ENCODE results near the gene NDUFB7.
"Not testable (repeated sequence)": the region's sequence is repeated elsewhere in the genome, so short reads cannot be mapped to it uniquely, and the experiment has no call there.

NDUFB7 gene

DNA sequence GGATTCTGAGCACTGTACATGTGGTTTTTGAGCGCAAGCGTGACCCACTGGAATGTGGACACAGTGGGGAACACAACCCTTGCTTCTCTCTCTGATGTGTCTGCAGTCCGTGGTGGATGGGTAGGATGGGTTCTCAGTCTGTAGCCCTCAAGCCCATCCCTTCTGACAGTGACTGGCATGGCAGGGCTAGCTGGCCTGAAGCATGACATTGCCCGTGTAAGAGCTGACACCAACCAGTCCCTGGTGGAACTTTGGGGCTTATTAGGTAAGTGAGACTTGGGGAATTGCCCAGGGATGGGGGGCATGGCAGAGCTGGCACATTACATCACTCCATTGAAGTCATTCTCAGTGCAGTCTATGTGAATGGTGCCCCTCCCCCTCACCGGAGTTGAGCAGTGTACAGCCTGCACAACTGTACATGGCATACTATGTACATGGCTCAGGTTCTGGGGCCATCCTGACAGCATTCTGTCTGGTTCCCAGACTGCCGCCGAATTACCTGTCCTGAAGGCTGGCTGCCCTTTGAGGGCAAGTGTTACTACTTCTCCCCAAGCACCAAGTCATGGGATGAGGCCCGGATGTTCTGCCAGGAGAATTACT lies 27.8 kb upstream of the NDUFB7 start:
- H3K9me3 ChIP-seq (ENCODE audit: control insufficient read depth in 2 of 2, low read length in 2 of 2), result peaks cover 0 to 2% of the 10 kb centered on the region in 2 donors
- H3K4me1 ChIP-seq (ENCODE audit: control insufficient read depth, insufficient read depth, low read length), result no peaks in the 10 kb centered on the region
- no peaks in the 10 kb centered on the region for H3K36me3 ChIP-seq (ENCODE audit: control insufficient read depth in 2 of 2, insufficient read depth in 2 of 2, low read length in 2 of 2)
- H3K9ac ChIP-seq (ENCODE audit: low read length in 2 of 2), result no peak overlapping the region
- H3K27me3 ChIP-seq (ENCODE audit: control insufficient read depth in 1 of 2, insufficient read depth in 2 of 2, low read length in 2 of 2), result no peaks in the 10 kb centered on the region
- H3K4me3 ChIP-seq (ENCODE audit: low read length in 2 of 2), result no peak overlapping the region
- H3K27ac ChIP-seq (ENCODE audit: low read length), result no peak overlapping the region

DNA sequence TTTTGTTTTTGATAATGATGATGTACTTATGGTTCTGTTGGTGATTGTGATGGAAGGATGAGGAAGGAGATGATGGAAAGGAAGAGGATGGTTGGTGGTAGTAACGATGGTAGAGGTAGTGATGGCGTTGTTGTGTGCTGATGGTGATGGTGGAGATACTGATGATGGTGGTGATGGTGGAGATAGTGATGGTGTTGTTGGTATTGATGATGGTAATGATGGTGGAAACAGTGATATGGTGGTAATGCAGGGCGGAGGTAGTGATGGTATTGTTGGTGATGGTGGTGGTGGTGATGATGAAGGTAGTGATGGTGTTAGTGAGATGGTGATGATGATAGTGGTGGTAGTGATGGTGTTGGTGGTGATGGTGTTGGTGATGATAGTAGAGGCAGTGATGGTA lies 23.7 kb upstream of the NDUFB7 start:
- Histone ChIP-seq H3K4me1 (ENCODE audit: control insufficient read depth, insufficient read depth, low read length) (no peaks in the 10 kb centered on the region), H3K9me3 (ENCODE audit: control insufficient read depth in 2 of 2, low read length in 2 of 2) (no peaks in the 10 kb centered on the region), H3K27me3 (ENCODE audit: control insufficient read depth in 1 of 2, insufficient read depth in 2 of 2, low read length in 2 of 2) (peaks cover 0 to 2% of the 10 kb centered on the region in 2 donors), H3K4me3 (ENCODE audit: low read length in 2 of 2) (no peak overlapping the region), H3K27ac (ENCODE audit: low read length) (no peak overlapping the region), H3K36me3 (ENCODE audit: control insufficient read depth in 2 of 2, insufficient read depth in 2 of 2, low read length in 2 of 2) (no peaks in the 10 kb centered on the region), H3K9ac (ENCODE audit: low read length in 2 of 2) (no peak overlapping the region)

DNA sequence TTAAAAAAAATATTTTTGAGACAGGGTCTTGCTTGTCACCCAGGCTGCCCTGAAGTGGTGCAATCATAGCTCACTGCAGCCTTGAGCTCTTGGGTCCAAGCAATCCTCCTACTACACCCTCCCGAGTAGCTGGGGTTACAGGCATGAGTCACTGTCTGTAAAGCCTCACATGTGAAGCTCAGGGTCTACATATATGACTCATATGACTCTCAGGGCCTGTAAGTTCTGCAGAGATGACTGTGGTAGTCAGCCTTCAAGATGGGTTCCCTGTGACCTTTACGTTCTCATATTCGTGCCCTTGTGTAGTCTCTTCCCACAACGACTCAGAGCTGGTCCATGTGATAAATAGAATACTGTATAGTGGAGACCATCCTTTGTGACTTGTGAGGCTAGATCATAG lies 17.6 kb upstream of the NDUFB7 start:
- not testable (repeated sequence) for H3K27ac ChIP-seq (ENCODE audit: low read length); H3K36me3 ChIP-seq (ENCODE audit: control insufficient read depth in 2 of 2, insufficient read depth in 2 of 2, low read length in 2 of 2); H3K4me1 ChIP-seq (ENCODE audit: control insufficient read depth, insufficient read depth, low read length); H3K9ac ChIP-seq (ENCODE audit: low read length in 2 of 2); H3K4me3 ChIP-seq (ENCODE audit: low read length in 2 of 2); H3K27me3 ChIP-seq (ENCODE audit: control insufficient read depth in 1 of 2, insufficient read depth in 2 of 2, low read length in 2 of 2); H3K9me3 ChIP-seq (ENCODE audit: control insufficient read depth in 2 of 2, low read length in 2 of 2)

DNA sequence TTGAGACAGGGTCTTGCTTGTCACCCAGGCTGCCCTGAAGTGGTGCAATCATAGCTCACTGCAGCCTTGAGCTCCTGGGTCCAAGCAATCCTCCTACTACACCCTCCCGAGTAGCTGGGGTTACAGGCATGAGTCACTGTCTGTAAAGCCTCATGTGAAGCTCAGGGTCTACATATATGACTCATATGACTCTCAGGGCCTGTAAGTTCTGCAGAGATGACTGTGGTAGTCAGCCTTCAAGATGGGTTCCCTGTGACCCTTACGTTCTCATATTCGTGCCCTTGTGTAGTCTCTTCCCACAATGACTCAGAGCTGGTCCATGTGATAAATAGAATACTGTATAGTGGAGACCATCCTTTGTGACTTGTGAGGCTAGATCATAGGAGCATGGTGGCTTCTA lies 13.3 kb upstream of the NDUFB7 start:
- H3K9ac ChIP-seq (ENCODE audit: low read length in 2 of 2); H3K4me1 ChIP-seq (ENCODE audit: control insufficient read depth, insufficient read depth, low read length); H3K27me3 ChIP-seq (ENCODE audit: control insufficient read depth in 1 of 2, insufficient read depth in 2 of 2, low read length in 2 of 2); H3K9me3 ChIP-seq (ENCODE audit: control insufficient read depth in 2 of 2, low read length in 2 of 2); H3K4me3 ChIP-seq (ENCODE audit: low read length in 2 of 2); H3K36me3 ChIP-seq (ENCODE audit: control insufficient read depth in 2 of 2, insufficient read depth in 2 of 2, low read length in 2 of 2); H3K27ac ChIP-seq (ENCODE audit: low read length): not testable (repeated sequence)

DNA sequence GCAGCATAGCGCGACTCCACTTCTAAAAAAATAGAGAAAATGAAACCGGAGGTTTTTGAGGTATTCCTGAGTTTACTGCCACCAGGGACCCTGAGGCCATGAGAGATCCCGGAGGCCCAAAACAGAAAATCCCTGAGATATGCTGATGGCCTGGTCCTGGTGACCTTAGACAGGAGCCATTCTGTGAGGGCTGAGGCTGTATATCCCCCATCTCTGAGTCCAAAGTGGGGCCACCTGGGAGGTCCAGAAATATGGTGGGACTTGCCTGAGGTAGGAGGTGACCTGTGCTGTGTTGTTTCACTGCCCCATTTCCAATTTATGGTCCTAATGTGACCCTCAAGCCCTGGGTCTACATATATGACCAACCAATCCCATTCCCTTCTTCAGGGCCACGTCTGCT lies 12.5 kb upstream of the NDUFB7 start:
- not testable (repeated sequence) for H3K4me1 ChIP-seq (ENCODE audit: control insufficient read depth, insufficient read depth, low read length); H3K36me3 ChIP-seq (ENCODE audit: control insufficient read depth in 2 of 2, insufficient read depth in 2 of 2, low read length in 2 of 2); H3K27me3 ChIP-seq (ENCODE audit: control insufficient read depth in 1 of 2, insufficient read depth in 2 of 2, low read length in 2 of 2); H3K9me3 ChIP-seq (ENCODE audit: control insufficient read depth in 2 of 2, low read length in 2 of 2); H3K27ac ChIP-seq (ENCODE audit: low read length); H3K9ac ChIP-seq (ENCODE audit: low read length in 2 of 2); H3K4me3 ChIP-seq (ENCODE audit: low read length in 2 of 2)

DNA sequence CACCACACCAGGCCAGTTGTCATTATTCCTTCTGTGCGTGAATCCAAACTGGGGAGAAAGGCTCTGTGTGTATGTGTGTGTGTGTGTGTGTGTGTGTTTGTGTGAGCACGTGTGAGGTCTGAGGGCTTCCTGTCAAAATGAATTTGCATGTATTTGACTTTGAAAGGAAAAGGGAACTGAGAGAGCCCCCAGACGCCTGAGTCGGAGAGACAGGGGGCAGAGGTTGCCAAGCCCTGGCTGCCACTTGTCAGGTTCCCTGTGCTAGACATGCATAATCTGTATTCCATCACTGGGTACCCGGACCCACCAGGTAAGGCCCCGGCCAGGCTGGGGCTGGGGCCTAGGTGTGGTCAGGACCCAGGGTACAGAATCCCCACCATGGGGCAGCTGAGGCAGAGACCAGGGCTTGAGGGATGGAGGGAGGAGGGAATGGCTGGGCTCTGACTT lies 11.1 kb upstream of the NDUFB7 start, which contains the start of gene CLEC17A:
Gene CLEC17A, plus strand, starts transcription at position 191 of the 447 bp plus-strand sequence. Its CDS starts 77 bp downstream, at position 268.
- Histone ChIP-seq H3K4me3 (ENCODE audit: low read length in 2 of 2) (no peak within 1 kb of the TSS), H3K4me1 (ENCODE audit: control insufficient read depth, insufficient read depth, low read length) (no peaks in the 10 kb centered on the region), H3K9me3 (ENCODE audit: control insufficient read depth in 2 of 2, low read length in 2 of 2) (no peaks in the 10 kb centered on the region), H3K27ac (ENCODE audit: low read length) (no peak within 1 kb of the TSS), H3K9ac (ENCODE audit: low read length in 2 of 2) (no peak within 1 kb of the TSS), H3K36me3 (ENCODE audit: control insufficient read depth in 2 of 2, insufficient read depth in 2 of 2, low read length in 2 of 2) (no peaks in the 10 kb centered on the region), H3K27me3 (ENCODE audit: control insufficient read depth in 1 of 2, insufficient read depth in 2 of 2, low read length in 2 of 2) (no peaks in the 10 kb centered on the region)

DNA sequence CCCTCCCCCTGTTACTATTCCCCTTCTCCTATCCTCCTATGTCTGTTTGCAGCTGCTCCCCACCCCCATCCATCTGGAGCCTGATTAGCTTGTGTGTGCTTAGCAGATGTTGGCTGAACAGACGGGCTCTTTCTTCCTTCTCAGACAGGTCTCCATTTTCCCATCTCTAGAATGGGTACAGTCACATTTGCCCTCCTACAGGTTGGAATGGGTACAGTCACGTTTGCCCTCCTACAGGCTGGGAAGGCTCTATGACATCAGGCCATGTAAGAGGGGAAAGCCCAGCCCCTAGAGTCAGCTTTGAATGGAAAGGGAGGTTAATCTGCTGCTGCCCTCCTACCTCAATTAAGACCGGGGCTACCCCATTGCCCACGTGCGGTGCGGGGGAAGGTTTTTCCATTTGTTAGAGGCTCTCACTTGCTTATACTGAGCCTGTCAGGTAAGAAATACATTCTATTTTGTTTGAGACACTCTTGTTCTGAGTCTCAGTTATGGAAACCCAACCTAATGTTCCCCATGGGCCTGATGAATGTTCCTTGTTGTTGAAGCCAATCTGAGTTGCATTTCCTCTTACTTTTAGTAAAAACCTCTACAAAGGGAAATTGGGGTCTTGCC lies 8.9 kb upstream of the NDUFB7 start:
- Histone ChIP-seq H3K27ac (ENCODE audit: low read length) (no peak overlapping the region), H3K27me3 (ENCODE audit: control insufficient read depth in 1 of 2, insufficient read depth in 2 of 2, low read length in 2 of 2) (no peaks in the 10 kb centered on the region), H3K9ac (ENCODE audit: low read length in 2 of 2) (no peak overlapping the region), H3K4me1 (ENCODE audit: control insufficient read depth, insufficient read depth, low read length) (no peaks in the 10 kb centered on the region), H3K4me3 (ENCODE audit: low read length in 2 of 2) (no peak overlapping the region), H3K36me3 (ENCODE audit: control insufficient read depth in 2 of 2, insufficient read depth in 2 of 2, low read length in 2 of 2) (no peaks in the 10 kb centered on the region), H3K9me3 (ENCODE audit: control insufficient read depth in 2 of 2, low read length in 2 of 2) (no peaks in the 10 kb centered on the region)

DNA sequence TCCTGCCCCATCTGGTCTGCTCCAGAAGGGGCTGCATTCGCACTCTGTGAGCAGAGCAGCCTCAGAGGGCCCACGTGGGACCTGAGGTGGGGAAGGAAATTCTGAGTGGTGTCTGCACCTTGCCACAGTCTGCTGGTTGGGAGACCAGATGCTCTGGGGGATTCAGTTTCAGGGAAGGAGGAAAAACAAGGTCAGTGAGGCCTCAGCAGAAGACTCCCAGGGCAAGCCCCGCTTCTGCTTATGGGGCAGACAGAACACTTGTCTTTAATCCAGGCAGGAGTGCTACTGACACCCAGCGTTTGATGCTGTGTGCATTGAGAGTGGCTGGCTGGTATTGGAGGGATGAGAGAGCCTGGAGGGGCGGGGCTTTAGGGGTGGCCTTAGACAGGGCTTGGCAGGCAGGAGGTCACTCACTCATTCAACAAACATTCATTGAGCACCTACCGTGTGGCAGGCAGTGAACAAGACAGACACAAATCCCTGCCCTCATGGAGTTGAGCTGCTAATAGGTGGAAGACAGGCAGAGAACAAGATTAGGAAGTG lies 6.1 kb upstream of the NDUFB7 start:
- no peak overlapping the region for H3K4me3 ChIP-seq (ENCODE audit: low read length in 2 of 2)
- H3K27me3 ChIP-seq (ENCODE audit: control insufficient read depth in 1 of 2, insufficient read depth in 2 of 2, low read length in 2 of 2), result no peaks in the 10 kb centered on the region
- H3K9me3 ChIP-seq (ENCODE audit: control insufficient read depth in 2 of 2, low read length in 2 of 2), result no peaks in the 10 kb centered on the region
- H3K4me1 ChIP-seq (ENCODE audit: control insufficient read depth, insufficient read depth, low read length), result no peaks in the 10 kb centered on the region
- H3K36me3 ChIP-seq (ENCODE audit: control insufficient read depth in 2 of 2, insufficient read depth in 2 of 2, low read length in 2 of 2), result no peaks in the 10 kb centered on the region
- H3K27ac ChIP-seq (ENCODE audit: low read length), result no peak overlapping the region
- no peak overlapping the region for H3K9ac ChIP-seq (ENCODE audit: low read length in 2 of 2)

DNA sequence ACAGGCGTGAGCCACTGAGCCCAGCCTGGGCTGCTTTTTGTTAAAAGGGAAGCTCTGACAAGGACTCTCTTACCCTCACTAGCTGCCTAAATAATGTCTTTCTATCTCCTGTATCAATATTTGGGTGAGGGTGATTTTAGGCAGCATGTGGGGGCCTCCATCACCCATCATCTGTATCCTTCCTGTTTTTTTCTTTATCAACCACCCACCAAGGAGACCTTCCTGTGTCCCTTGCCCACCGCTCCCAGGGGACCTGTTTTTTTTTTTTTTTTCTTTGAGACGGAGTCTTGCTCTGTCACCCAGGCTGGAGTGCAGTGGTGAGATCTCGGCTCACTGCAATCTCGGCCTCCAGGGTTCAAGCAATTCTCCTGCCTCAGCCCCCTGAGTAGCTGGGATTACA lies 5.4 kb upstream of the NDUFB7 start:
- H3K36me3 ChIP-seq (ENCODE audit: control insufficient read depth in 2 of 2, insufficient read depth in 2 of 2, low read length in 2 of 2), result no peaks in the 10 kb centered on the region
- no peak overlapping the region for H3K9ac ChIP-seq (ENCODE audit: low read length in 2 of 2)
- H3K4me3 ChIP-seq (ENCODE audit: low read length in 2 of 2), result no peak overlapping the region
- H3K4me1 ChIP-seq (ENCODE audit: control insufficient read depth, insufficient read depth, low read length), result no peaks in the 10 kb centered on the region
- H3K27ac ChIP-seq (ENCODE audit: low read length), result no peak overlapping the region
- no peaks in the 10 kb centered on the region for H3K27me3 ChIP-seq (ENCODE audit: control insufficient read depth in 1 of 2, insufficient read depth in 2 of 2, low read length in 2 of 2)
- H3K9me3 ChIP-seq (ENCODE audit: control insufficient read depth in 2 of 2, low read length in 2 of 2), result no peaks in the 10 kb centered on the region

DNA sequence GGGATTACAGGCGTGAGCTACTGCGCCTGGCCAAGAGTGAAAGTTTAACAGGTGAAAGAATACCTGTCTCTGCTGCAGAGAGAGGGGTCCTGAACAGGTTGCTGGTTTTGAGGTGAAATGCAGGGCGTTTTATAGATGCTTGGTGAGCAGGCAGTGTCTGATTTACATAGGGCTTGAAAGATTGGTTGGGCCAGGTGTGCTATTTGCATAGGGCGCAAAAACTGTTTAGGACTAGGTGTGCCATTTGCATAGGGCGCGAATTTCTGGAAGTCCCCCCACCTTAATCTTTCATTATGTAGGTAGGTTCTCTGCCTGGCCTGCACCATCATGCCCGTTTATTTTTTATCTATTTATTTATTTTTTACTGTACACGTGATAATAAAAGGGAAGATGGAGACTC lies 4.5 kb upstream of the NDUFB7 start:
- H3K4me1 ChIP-seq (ENCODE audit: control insufficient read depth, insufficient read depth, low read length), result peaks cover 2% of the 10 kb centered on the region
- no peaks in the 10 kb centered on the region for H3K36me3 ChIP-seq (ENCODE audit: control insufficient read depth in 2 of 2, insufficient read depth in 2 of 2, low read length in 2 of 2)

DNA sequence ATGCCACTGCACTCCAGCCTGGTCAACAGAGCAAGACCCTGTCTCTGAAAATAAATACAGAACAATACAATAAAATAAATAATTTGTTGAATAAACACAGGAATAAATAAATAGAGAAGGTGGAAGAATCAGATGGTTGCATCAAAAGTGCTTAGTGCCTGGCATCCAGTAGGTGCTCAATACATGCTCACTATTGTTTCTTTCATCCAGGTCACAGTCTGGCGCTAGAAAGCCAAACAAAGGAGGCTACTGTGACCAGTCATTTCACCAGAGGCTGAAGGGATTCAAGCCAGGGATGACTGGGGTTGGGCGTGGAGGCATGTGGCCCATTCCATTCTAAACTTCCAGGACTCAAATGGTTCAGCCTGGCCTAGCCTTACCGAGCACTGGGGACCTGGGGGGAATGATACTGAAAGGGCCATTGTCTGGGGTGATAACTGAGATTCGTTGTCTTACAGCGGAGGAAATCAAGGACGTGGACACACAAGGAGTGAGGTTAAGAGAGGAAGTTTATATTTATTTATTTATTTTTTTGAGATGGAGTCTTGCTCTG lies 3.6 kb upstream of the NDUFB7 start:
- H3K4me1 ChIP-seq (ENCODE audit: control insufficient read depth, insufficient read depth, low read length), result peaks cover 11% of the 10 kb centered on the region
- H3K9me3 ChIP-seq (ENCODE audit: control insufficient read depth in 2 of 2, low read length in 2 of 2), result no peaks in the 10 kb centered on the region
- H3K9ac ChIP-seq (ENCODE audit: low read length in 2 of 2), result no peak overlapping the region
- no peak overlapping the region for H3K27ac ChIP-seq (ENCODE audit: low read length)
- no peak overlapping the region for H3K4me3 ChIP-seq (ENCODE audit: low read length in 2 of 2)
- no peaks in the 10 kb centered on the region for H3K27me3 ChIP-seq (ENCODE audit: control insufficient read depth in 1 of 2, insufficient read depth in 2 of 2, low read length in 2 of 2)
- H3K36me3 ChIP-seq (ENCODE audit: control insufficient read depth in 2 of 2, insufficient read depth in 2 of 2, low read length in 2 of 2), result no peaks in the 10 kb centered on the region

More for the DNA sequence above, 4.5 kb upstream of the NDUFB7 start:
- Histone ChIP-seq H3K9ac (ENCODE audit: low read length in 2 of 2) (no peak overlapping the region), H3K4me3 (ENCODE audit: low read length in 2 of 2) (no peak overlapping the region), H3K27ac (ENCODE audit: low read length) (no peak overlapping the region), H3K27me3 (ENCODE audit: control insufficient read depth in 1 of 2, insufficient read depth in 2 of 2, low read length in 2 of 2) (no peaks in the 10 kb centered on the region), H3K9me3 (ENCODE audit: control insufficient read depth in 2 of 2, low read length in 2 of 2) (no peaks in the 10 kb centered on the region)

All from stomach smooth muscle (tissue), 2 donors.